HEK293T (cell line): Measurements from ENCODE around the gene IGSF3.

Experiments
- ARNT ChIP-seq: fragments of 450-650 bp; IDR thresholded peaks from 2 replicates; pipeline ENCODE4 v1.6.1; 2017; ENCODE audit warnings: mild to moderate bottlenecking
- BHLHE40 ChIP-seq: fragments of 450-650 bp; IDR thresholded peaks from 2 replicates; pipeline ENCODE4 v1.6.1; 2016; ENCODE audit warnings: mild to moderate bottlenecking, moderate library complexity, borderline replicate concordance
- ELF4 ChIP-seq: fragments of 450-650 bp; IDR thresholded peaks from 2 replicates; pipeline ENCODE4 v1.6.1; 2017; ENCODE audit warnings: antibody characterized with exemption
- FOXA1 ChIP-seq: fragments of 450-650 bp; IDR thresholded peaks from 2 replicates; pipeline ENCODE4 v1.6.1; 2016; ENCODE audit warnings: mild to moderate bottlenecking
- FOXK2 ChIP-seq: fragments of 450-650 bp; IDR thresholded peaks from 2 replicates; pipeline ENCODE4 v1.6.1; 2016; ENCODE audit warnings: mild to moderate bottlenecking
- FOXM1 ChIP-seq: fragments of 450-650 bp; IDR thresholded peaks from 2 replicates; pipeline ENCODE4 v1.6.1; 2017; ENCODE audit warnings: mild to moderate bottlenecking, borderline replicate concordance
- HDGF ChIP-seq: fragments of 450-650 bp; IDR thresholded peaks from 2 replicates; pipeline ENCODE4 v1.6.1; 2017; ENCODE audit warnings: antibody characterized with exemption, borderline replicate concordance
- L3MBTL2 ChIP-seq: fragments of 450-650 bp; conservative IDR thresholded peaks from 2 replicates; pipeline ENCODE4 v1.6.1; 2016; ENCODE audit warnings: mild to moderate bottlenecking
- LEF1 ChIP-seq: fragments of 450-650 bp; IDR thresholded peaks from 2 replicates; pipeline ENCODE4 v1.6.1; 2017; ENCODE audit warnings: mild to moderate bottlenecking, borderline replicate concordance
- NFRKB ChIP-seq: fragments of 450-650 bp; IDR thresholded peaks from 2 replicates; pipeline ENCODE4 v1.6.1; 2016; ENCODE audit warnings: mild to moderate bottlenecking, moderate library complexity
- PKNOX1 ChIP-seq: fragments of 450-650 bp; IDR thresholded peaks from 2 replicates; pipeline ENCODE4 v1.6.1; 2016
- SP1 ChIP-seq: fragments of 450-650 bp; IDR thresholded peaks from 2 replicates; pipeline ENCODE4 v1.6.1; 2017
- SUZ12 ChIP-seq: fragments of 450-650 bp; IDR thresholded peaks from 2 replicates; pipeline ENCODE4 v1.6.1; 2016; ENCODE audit warnings: mild to moderate bottlenecking
- TARDBP ChIP-seq: fragments of 450-650 bp; IDR thresholded peaks from 2 replicates; pipeline ENCODE4 v1.6.1; 2016

DNA sequence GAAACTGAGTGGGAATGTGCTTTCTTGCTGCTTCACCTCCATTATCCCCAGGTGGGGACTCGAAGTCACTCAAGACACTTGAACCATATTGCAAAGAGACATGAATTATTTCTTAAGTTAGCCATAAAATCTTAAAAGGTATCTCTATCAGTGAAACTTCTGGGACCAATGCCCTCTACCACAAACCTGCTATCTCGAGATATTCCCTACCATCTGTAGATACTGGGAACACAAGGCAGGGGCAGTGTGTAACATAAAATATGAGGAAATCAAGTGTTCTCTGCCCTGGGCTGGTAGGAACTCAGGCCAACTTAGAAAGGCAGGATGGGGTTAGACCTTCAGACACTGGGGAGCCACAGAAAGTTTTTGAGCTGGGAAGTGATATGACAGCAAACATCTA lies 95.4 kb downstream of the IGSF3 start:
- no peak for TF ChIP-seq TARDBP
- no peak for TF ChIP-seq HDGF
- no peak for TF ChIP-seq PKNOX1
- TF ChIP-seq SUZ12: no peak
- TF ChIP-seq ELF4: no peak
- TF ChIP-seq ARNT: no peak
- TF ChIP-seq BHLHE40: no peak
- no peak for TF ChIP-seq L3MBTL2
- no peak for TF ChIP-seq SP1
- TF ChIP-seq NFRKB: no peak
- no peak for TF ChIP-seq FOXM1
- TF ChIP-seq LEF1: no peak
- no peak for TF ChIP-seq FOXA1
- no peak for TF ChIP-seq FOXK2
